Fibroblast of villous mesenchyme (primary cell): Measurements from ENCODE around the gene SLC8B1. TPM values are rescaled to one million over a fixed set of nuclear protein-coding genes. Genes with fewer than 3 reads are reported as not detected.

Source experiments
- DNase-seq: peaks from one replicate; pipeline ENCODE4 v3.0.0-alpha.2; 2010; ENCODE audit warnings: low read depth
- H3K4me3 ChIP-seq: 2 replicates; pipeline ENCODE4 v1.5.1; 2011; ENCODE audit warnings: low read depth, mild to moderate bottlenecking, low read length
- total RNA-seq: library from RNA; depleted of rRNA; stranded (reverse); fragments of >200 nt; gene quantifications from 2 replicates; pipeline ENCODE4 v1.2.3, GENCODE V29; 2012
- TF ChIP-seq, protein P1 (sequence below): IDR thresholded peaks from 2 replicates; pipeline ENCODE4 v1.5.1; 2012; ENCODE audit warnings: low read depth, mild to moderate bottlenecking, low read length; ENCODE audit not compliant: insufficient read depth

Gene SLC8B1
- total RNA-seq, 1 donor, result 22.9 TPM

DNA sequence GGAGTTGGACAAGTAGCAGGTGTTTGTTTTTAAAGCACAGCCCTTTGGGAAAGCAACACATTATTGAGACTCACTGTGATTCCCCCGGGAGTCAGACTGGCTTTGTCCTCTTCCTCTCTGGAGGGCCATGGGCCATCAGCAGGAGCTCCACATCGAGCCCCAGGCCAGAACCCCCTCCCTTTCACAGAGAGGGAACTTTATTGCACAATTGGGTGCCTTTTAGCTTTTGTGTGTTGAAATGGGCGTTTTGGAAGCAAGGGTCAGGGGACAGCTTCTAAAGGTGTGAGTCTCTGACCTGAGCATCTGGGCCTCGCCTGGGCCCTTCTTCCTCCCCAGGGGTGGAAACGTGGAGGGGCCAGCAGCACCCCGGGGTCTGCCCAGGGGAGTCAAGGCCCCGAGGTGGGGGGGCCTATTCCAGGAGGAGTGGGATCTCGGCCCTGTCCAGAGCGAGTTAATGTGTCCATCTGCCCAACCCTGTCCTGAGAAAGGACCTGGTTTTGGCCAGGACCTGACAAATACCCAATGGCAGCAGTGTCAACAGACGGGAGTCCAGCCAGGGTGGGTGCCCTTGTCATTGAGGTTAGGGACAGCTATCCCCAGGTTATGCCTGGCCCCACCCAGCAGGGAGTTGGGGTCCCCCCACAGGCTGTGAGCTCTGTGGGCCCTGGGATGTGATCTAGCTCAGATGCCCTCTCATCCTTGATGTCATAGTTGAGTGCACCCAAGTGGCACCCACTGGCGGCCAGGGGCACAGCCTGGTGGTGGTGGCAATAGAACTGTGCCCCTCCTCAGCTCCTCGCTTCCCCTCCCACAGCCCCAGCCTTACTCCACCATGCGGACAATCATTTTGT is 37.1 kb downstream of the SLC8B1 start:
- TF ChIP-seq, protein P1, sequence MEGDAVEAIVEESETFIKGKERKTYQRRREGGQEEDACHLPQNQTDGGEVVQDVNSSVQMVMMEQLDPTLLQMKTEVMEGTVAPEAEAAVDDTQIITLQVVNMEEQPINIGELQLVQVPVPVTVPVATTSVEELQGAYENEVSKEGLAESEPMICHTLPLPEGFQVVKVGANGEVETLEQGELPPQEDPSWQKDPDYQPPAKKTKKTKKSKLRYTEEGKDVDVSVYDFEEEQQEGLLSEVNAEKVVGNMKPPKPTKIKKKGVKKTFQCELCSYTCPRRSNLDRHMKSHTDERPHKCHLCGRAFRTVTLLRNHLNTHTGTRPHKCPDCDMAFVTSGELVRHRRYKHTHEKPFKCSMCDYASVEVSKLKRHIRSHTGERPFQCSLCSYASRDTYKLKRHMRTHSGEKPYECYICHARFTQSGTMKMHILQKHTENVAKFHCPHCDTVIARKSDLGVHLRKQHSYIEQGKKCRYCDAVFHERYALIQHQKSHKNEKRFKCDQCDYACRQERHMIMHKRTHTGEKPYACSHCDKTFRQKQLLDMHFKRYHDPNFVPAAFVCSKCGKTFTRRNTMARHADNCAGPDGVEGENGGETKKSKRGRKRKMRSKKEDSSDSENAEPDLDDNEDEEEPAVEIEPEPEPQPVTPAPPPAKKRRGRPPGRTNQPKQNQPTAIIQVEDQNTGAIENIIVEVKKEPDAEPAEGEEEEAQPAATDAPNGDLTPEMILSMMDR, result no peak
- no peak overlapping the region for H3K4me3 ChIP-seq
- no peak for DNase-seq

DNA sequence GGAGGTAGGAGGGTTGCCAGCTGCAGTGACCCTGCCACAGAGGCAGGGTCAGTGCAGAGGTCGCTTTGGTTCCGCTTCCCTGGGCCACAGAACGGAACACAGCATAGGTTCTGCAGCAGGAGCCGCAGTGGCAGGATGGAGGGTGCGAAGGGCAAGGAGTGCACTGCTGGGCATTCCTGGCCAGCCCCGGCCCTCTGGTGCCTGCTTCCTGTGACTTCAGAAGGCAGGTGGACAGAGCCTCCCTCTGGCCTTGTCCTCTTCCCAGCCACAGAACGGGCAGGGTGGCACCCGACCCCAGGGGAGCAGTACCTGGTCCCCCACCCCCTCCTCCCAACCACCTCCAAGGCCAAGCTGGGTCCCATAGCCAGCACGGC is 37.7 kb downstream of the SLC8B1 start:
- TF ChIP-seq, protein P1, result no peak
- DNase-seq, result no peak
- no peak overlapping the region for H3K4me3 ChIP-seq

DNA sequence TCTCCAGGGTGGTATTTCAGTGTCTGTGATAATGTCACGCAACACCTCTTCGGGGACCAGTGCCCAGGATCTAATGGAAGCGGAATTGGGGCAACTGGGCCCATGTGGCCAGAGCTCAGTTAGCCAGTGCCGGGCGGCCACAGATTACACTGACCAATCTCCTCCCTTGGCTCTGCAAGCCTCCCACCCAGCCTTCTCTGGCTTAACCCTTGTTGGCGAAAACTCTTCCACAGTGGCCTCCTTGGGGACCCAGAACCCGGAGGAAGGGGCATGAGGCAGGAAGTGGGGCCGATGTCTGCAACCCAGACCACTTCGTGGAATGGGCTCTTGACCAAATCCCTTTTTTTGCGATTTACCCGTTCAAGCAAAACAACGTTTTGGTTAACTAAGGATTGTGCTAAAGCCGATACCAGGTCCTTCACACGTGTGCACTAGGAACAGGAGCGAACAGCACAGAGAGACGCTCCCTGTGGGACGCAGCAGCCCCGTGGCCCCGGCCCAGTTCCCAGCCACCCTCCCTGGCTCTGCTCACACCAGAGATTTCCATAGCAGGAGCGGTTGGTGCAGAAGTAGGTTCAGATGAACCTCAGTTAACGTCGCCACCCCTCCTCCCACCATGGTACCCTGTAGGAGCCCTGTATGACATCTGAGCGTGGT is 38.2 kb downstream of the SLC8B1 start:
- no peak overlapping the region for H3K4me3 ChIP-seq
- TF ChIP-seq, protein P1, result no peak
- no peak for DNase-seq

DNA sequence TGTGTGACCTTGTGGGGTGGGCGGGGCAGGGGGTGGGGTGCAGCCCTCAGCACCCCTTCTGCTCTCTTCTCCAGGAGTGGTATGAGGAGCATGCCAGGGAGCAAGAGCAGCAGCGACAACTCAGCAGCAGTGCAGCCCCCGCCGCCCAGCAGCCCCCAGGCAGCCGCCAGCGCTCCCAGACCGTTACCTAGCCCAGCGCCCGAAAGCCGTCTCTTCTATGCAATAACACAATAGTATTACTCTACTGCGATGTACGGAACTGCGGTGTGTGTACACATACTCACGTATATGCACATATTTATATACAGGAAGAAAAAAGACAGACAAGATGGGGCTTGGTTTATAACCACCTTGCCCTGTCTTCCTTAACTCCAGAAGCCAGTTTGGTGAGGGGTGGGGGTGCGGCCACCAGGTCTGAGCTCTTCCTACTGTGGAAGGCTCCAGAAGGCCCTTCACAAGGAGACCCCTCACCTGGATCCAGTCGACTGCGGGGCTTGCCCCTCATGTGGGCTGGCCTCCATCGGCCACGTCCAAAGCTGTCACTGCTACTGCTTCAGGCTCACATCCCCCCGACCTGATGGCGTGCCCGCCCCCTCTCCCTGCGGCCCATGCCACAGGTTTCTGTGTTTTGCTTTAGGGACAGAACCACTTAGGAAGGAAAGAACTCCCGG is 38.9 kb downstream of the SLC8B1 start:
- TF ChIP-seq, protein P1, result no peak
- no peak for DNase-seq
- H3K4me3 ChIP-seq, result no peak overlapping the region

DNA sequence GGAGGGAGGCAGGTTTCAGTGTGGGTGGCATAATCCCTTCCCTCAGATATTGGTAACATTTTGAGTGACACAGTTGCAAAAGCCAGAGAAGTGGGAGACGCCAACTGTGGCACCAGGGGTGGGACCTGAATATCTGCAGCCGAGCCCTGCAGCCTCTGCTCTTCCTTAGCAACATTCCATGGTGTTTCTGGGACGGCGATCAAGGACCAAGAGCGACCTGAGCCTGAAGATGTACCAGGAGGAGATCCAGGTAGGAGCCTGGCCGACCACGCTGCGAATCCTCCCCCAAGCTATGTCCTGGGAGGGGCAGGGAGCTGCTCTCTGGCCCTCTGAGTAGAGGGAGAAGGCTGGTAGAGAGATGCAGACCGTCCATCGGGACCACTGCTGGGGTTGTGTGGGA is 41.8 kb downstream of the SLC8B1 start:
- DNase-seq, result no peak
- no peak overlapping the region for H3K4me3 ChIP-seq
- TF ChIP-seq, protein P1, result no peak

DNA sequence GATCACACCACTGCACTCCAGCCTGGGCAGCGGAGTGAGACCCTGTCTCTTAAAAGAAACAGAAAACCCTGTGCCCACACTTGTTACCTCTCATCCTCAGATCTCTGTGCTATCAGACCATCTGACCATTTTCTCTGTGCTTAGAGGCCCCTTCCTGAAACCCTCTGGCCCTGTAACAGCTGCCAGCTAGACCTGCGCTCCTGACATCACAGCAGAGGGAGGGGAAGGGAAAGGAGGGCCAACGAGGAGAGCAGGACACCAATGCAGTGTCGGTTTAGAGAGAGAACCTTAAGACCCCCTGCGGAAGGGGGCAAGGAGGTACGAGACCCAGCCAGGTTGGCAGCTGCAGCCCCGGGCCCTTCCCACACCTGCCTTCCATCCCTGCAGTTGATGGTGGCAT is 42.4 kb downstream of the SLC8B1 start:
- no peak overlapping the region for H3K4me3 ChIP-seq
- TF ChIP-seq, protein P1, result no peak
- DNase-seq, result no peak
